Endothelial cell of umbilical vein (primary cell): Measurements from ENCODE around the gene RASGRP1. TPM values are rescaled to one million over a fixed set of nuclear protein-coding genes. Genes with fewer than 3 reads are reported as not detected.

Source experiments
- BruUV-seq: library from RNA; stranded (reverse); fragments of 400-500 nt; replicated peaks from 2 replicates; lab custom pipeline; 2021; lab: Mats Ljungman, UMichigan
- CTCF ChIA-PET: fragments of 300-600, 350-600 bp; sonication (Branson Sonifier 250); formaldehyde crosslinking; loops from one replicate; lab custom pipeline; 2021; ENCODE audit warnings: antibody characterized with exemption, inconsistent platforms; lab: Charles Lee
- POLR2A ChIA-PET: fragments of 300-600, 350-600 bp; sonication (Branson Sonifier 250); formaldehyde crosslinking; loops from one replicate; lab custom pipeline; 2021; ENCODE audit warnings: antibody characterized with exemption, inconsistent platforms; lab: Charles Lee
- DNase-seq: peaks from one replicate; pipeline ENCODE4 v3.0.0-alpha.2; 2011; ENCODE audit warnings: low read depth, low spot score
- FAIRE-seq: peaks from 2 replicates; lab custom pipeline; 2011; peaks lifted over from hg19 to GRCh38; lab: Jason Lieb, UNC
- H2AFZ ChIP-seq: 2 replicates; pipeline ENCODE4 v1.6.0; 2012; ENCODE audit warnings: low read depth, low read length, control low read depth, inconsistent platforms
- H3K27ac ChIP-seq: 2 replicates; pipeline ENCODE4 v1.5.1; 2011; ENCODE audit warnings: low read depth, mild to moderate bottlenecking, control low read depth, low read length, moderate library complexity; ENCODE audit not compliant: insufficient read depth
- H3K27me3 ChIP-seq, 2 experiments: 2 replicates each; pipeline versions ENCODE4 v1.6.0 to v1.6.1; 2011; ENCODE audit warnings: low read length in 2 of 2, mixed read lengths in 1 of 2; ENCODE audit not compliant: control insufficient read depth in 2 of 2, insufficient read depth in 2 of 2
- H3K36me3 ChIP-seq, 2 experiments: 2 replicates in 1 of 2; 3 replicates in 1 of 2; pipeline ENCODE4 v1.5.1; 2011; ENCODE audit warnings: low read length in 2 of 2, mild to moderate bottlenecking in 1 of 2, moderate library complexity in 1 of 2; ENCODE audit not compliant: control insufficient read depth in 2 of 2, insufficient read depth in 2 of 2; ENCODE audit errors: extremely low read depth in 1 of 2
- H3K4me1 ChIP-seq: 3 replicates; pipeline ENCODE4 v1.5.1; 2011; ENCODE audit warnings: mild to moderate bottlenecking, low read length; ENCODE audit not compliant: control insufficient read depth, insufficient read depth; ENCODE audit errors: extremely low read depth
- H3K4me2 ChIP-seq: 2 replicates; pipeline ENCODE4 v1.6.1; 2011; ENCODE audit warnings: low read length, control low read depth, mixed read lengths; ENCODE audit not compliant: insufficient read depth
- H3K4me3 ChIP-seq, 3 experiments: fragments of 200-600 bp in 1 of 3; sonication (generic), shearing (Covaris generic) in 1 of 3; replicated peaks in 1 of 3; 2 replicates each; pipeline ENCODE4 v1.5.1; 2011 to 2016; ENCODE audit warnings: control low read depth in 3 of 3, low read length in 3 of 3, mild to moderate bottlenecking in 2 of 3, inconsistent platforms in 1 of 3, low read depth in 1 of 3, moderate library complexity in 1 of 3; ENCODE audit not compliant: insufficient read depth in 1 of 3
- H3K79me2 ChIP-seq: 2 replicates; pipeline ENCODE4 v1.6.0; 2012; ENCODE audit warnings: low read length, inconsistent platforms; ENCODE audit not compliant: control insufficient read depth, insufficient read depth
- H3K9ac ChIP-seq: replicated peaks from 2 replicates; pipeline ENCODE3; 2011; ENCODE audit warnings: low read length, control low read depth; ENCODE audit not compliant: insufficient read depth; ENCODE audit errors: extremely low read depth
- H3K9me1 ChIP-seq: replicated peaks from 3 replicates; pipeline ENCODE4 v1.6.0; 2011; ENCODE audit warnings: mild to moderate bottlenecking, low read length; ENCODE audit not compliant: control insufficient read depth, insufficient read depth; ENCODE audit errors: extremely low read depth
- H3K9me3 ChIP-seq: replicated peaks from 2 replicates; pipeline ENCODE4 v1.5.1; 2012; ENCODE audit warnings: low read length, inconsistent platforms; ENCODE audit not compliant: control insufficient read depth, insufficient read depth
- H4K20me1 ChIP-seq: replicated peaks from 2 replicates; pipeline ENCODE3; 2011; ENCODE audit warnings: mild to moderate bottlenecking, low read length; ENCODE audit not compliant: control insufficient read depth, insufficient read depth; ENCODE audit errors: extremely low read depth
- CTCF ChIP-seq, 2 donors: IDR thresholded peaks; 1 replicate in 1 of 2; 2 replicates in 1 of 2; pipeline ENCODE4 v1.5.1; 2011; ENCODE audit warnings: low read length in 2 of 2, mild to moderate bottlenecking in 2 of 2, moderate library complexity in 2 of 2, control low read depth in 1 of 2, inconsistent platforms in 1 of 2, low read depth in 1 of 2; ENCODE audit not compliant: insufficient read depth in 1 of 2; ENCODE audit errors: extremely low read depth in 1 of 2
- EZH2 ChIP-seq: IDR thresholded peaks from 2 replicates; pipeline ENCODE4 v1.6.1; 2012; ENCODE audit warnings: borderline replicate concordance, low read depth, mild to moderate bottlenecking, moderate library complexity, low read length, inconsistent platforms; ENCODE audit not compliant: severe bottlenecking
- FOS ChIP-seq: IDR thresholded peaks from 2 replicates; pipeline ENCODE4 v1.6.1; 2011; ENCODE audit warnings: mild to moderate bottlenecking, low read length, moderate library complexity, borderline replicate concordance; ENCODE audit not compliant: insufficient read depth
- GATA2 ChIP-seq: IDR thresholded peaks from 2 replicates; pipeline ENCODE4 v1.7.0; 2011; ENCODE audit warnings: low read depth, mild to moderate bottlenecking, moderate library complexity, mixed read lengths, low read length; ENCODE audit not compliant: insufficient read length, insufficient read depth
- JUN ChIP-seq: IDR thresholded peaks from 2 replicates; pipeline ENCODE4 v1.6.1; 2011; ENCODE audit warnings: borderline replicate concordance, low read depth; ENCODE audit not compliant: insufficient read length, insufficient read depth
- MAX ChIP-seq: IDR thresholded peaks from 2 replicates; pipeline ENCODE4 v1.6.1; 2011; ENCODE audit not compliant: insufficient read depth, insufficient read length
- MYC ChIP-seq: IDR thresholded peaks from one replicate; pipeline ENCODE4 v1.6.1; 2011; ENCODE audit warnings: mild to moderate bottlenecking, low read depth, low read length
- POLR2A ChIP-seq: IDR thresholded peaks from 2 replicates; pipeline ENCODE4 v1.6.1; 2012; ENCODE audit warnings: low read depth, mild to moderate bottlenecking, control low read depth, low read length
- POLR2AphosphoS5 ChIP-seq: IDR thresholded peaks from 2 replicates; pipeline ENCODE4 v1.6.1; 2012; ENCODE audit warnings: low read depth, mild to moderate bottlenecking, control low read depth, low read length, moderate library complexity; ENCODE audit not compliant: insufficient read depth
- dilution Hi-C: fragments of 300-500 bp; cut with MboI; formaldehyde crosslinking; loops from one replicate; pipeline ENCODE4 v1.15.0; 2019; ENCODE audit warnings: low sequenced_read_pairs; ENCODE audit not compliant: extremely low pct_ligation_motif_present
- intact Hi-C: fragments of 100-400 bp; cut with micrococcal nuclease; formaldehyde crosslinking; loops from one replicate; pipeline ENCODE4 v1.10.0; 2022
- polyA plus RNA-seq, 4 experiments: library from polyadenylated mRNA; depleted of rRNA in 3 of 4; stranded (reverse) in 3 of 4; unstranded in 1 of 4; fragments of >200 nt; gene quantifications; 2 replicates each; pipeline versions ENCODE4 v1.2.1 to v1.2.3, GENCODE V29; 2011 to 2012; ENCODE audit warnings: missing spikeins in 1 of 4
- total RNA-seq: library from RNA; stranded (reverse); gene quantifications from 2 replicates; pipeline ENCODE4 v1.2.3, GENCODE V29; 2021

The RASGRP1 gene
- total and polyA plus RNA-seq, 2 donors (not counting 3 experiments of a cell fraction or from before 2014, with no cell fraction given) = 0.15 to 0.38 TPM

- no peaks in the 10 kb centered on the region for H4K20me1 ChIP-seq
- no peak overlapping the region for H3K27ac ChIP-seq
- no peak for DNase-seq
- H3K27me3 ChIP-seq = peaks cover 12 to 20% of the 10 kb centered on the region in 2 experiments
- no peaks in the 10 kb centered on the region for H3K4me1 ChIP-seq
- H2AFZ ChIP-seq = no peak overlapping the region
- H3K79me2 ChIP-seq = no peaks in the 10 kb centered on the region
- no peaks in the 10 kb centered on the region for H3K9me3 ChIP-seq
- no peak overlapping the region for H3K9ac ChIP-seq
- no peaks in the 10 kb centered on the region for H3K36me3 ChIP-seq
- no TSS peak for BruUV-seq
- POLR2A ChIA-PET = no interaction called here
- TF ChIP-seq FOS (no peak), POLR2AphosphoS5 (no peak), GATA2 (no peak), MYC (no peak), CTCF (IDR thresholded peaks at IDR 0.05; ENCODE audit: extremely low read depth in 1 of 2, insufficient read depth in 1 of 2, low read depth in 1 of 2, low read length in 2 of 2) (no peak), EZH2 (no peak), MAX (no peak), JUN (no peak), POLR2A (no peak)
- no peaks in the 10 kb centered on the region for H3K9me1 ChIP-seq
- no peak overlapping the region for H3K4me3 ChIP-seq
- intact Hi-C loops (no loop called here), dilution Hi-C loops (no loop called here)
- CTCF ChIA-PET = interaction anchor here (1.3 to 2.9 kb wide), 2 partner anchors 29 kb away, joined by 4 to 14 read pairs; partner anchors contain the start of gene RASGRP1
- no peak for FAIRE-seq
- no peak overlapping the region for H3K4me2 ChIP-seq
Measured at GRCh38 chr15:38534691-38535090, 29.9 kb downstream of the RASGRP1 start.
